Body of pancreas (tissue), 4 donors: ENCODE results near the gene ZKSCAN7. TPM values are rescaled to one million over a fixed set of nuclear protein-coding genes. Genes with fewer than 3 reads are reported as not detected.
"Not testable (repeated sequence)": the region's sequence is repeated elsewhere in the genome, so short reads cannot be mapped to it uniquely, and the experiment has no call there.

ENCODE experiments used
- ATAC-seq: fragments of 150-250 bp; one replicate; pipeline ENCODE4 v1.9.1; 2016
- DNase-seq, 4 donors: peaks; one replicate each; pipeline ENCODE4 v3.0.0-alpha.2; 2019
- H3K27ac ChIP-seq, 4 donors: fragments of 200-600 bp; sonication (generic); 1 replicate in 3 of 4; 2 replicates in 1 of 4; pipeline versions ENCODE4 v1.5.1 to v1.6.1; 2016 to 2019; ENCODE audit warnings: mild to moderate bottlenecking in 1 of 4, mixed read lengths in 1 of 4, moderate library complexity in 1 of 4
- H3K27me3 ChIP-seq, 2 donors: fragments of 200-600 bp; sonication (generic); one replicate each; pipeline ENCODE4 v1.6.0; 2016; ENCODE audit warnings: mild to moderate bottlenecking in 1 of 2
- H3K36me3 ChIP-seq, 2 donors: fragments of 200-600 bp; sonication (generic); replicated peaks in 1 of 2; 2 replicates each; pipeline ENCODE4 v1.5.1; 2016; ENCODE audit warnings: low read depth in 2 of 2; ENCODE audit not compliant: insufficient read depth in 1 of 2
- H3K4me1 ChIP-seq: fragments of 200-600 bp; sonication (generic); one replicate; pipeline ENCODE4 v1.6.0; 2016
- H3K4me3 ChIP-seq, 2 donors: fragments of 200-600 bp; sonication (generic); 1 replicate in 1 of 2; 2 replicates in 1 of 2; pipeline ENCODE4 v1.5.1; 2016 to 2019
- H3K9me3 ChIP-seq, 3 donors: fragments of 200-600 bp; sonication (generic); 1 replicate in 2 of 3; 2 replicates in 1 of 3; pipeline ENCODE4 v1.5.1; 2016
- CTCF ChIP-seq, 7 experiments: fragments of 450-650 bp in 4 of 7; fragments of 200-600 bp in 3 of 7; sonication (generic) in 3 of 7; IDR thresholded peaks; one replicate each; pipeline ENCODE4 v1.5.1; 2016 to 2019; ENCODE audit warnings: antibody characterized with exemption in 7 of 7
- POLR2A ChIP-seq, 3 donors: fragments of 450-650 bp; IDR thresholded peaks; one replicate each; pipeline ENCODE4 v1.6.1; 2016; ENCODE audit warnings: antibody characterized with exemption in 3 of 3, mild to moderate bottlenecking in 2 of 3
- WGBS, 2 donors: methylation state at CpG; one replicate each; pipeline ENCODE4 v1.1.5; 2017; 5-methylcytosine and 5-hydroxymethylcytosine counted together
- intact Hi-C: fragments of 100-400 bp; cut with DNase I; formaldehyde crosslinking; loops from one replicate; pipeline ENCODE4 v1.15.1; 2023
- total RNA-seq, 2 donors: library from RNA; depleted of rRNA; stranded (reverse); fragments of >200 nt; gene quantifications; one replicate each; pipeline ENCODE4 v1.1.0, GENCODE V29; 2016

The ZKSCAN7 gene
- total RNA-seq, 2 donors from 2014 or later = 3.3 to 7.0 TPM

GRCh38 chr3:44580971-44581370, 26.0 kb downstream of the ZKSCAN7 start:
- H3K4me3 ChIP-seq, intact Hi-C loops, ATAC-seq, H3K27me3 ChIP-seq, H3K36me3 ChIP-seq, H3K27ac ChIP-seq, DNase-seq, H3K9me3 ChIP-seq: not testable (repeated sequence)
- peaks cover 16% of the 10 kb centered on the region for H3K4me1 ChIP-seq
- 54 to 64% methylated on average over 12 to 61 of the region's 62 CpGs for WGBS, 2 donors

GRCh38 chr3:44584646-44585501, 29.9 kb downstream of the ZKSCAN7 start, which contains the start of gene ZNF660:
Gene ZNF660, plus strand, starts transcription at chr3:44584964. Its CDS starts 9,230 bp downstream, at chr3:44594194.
- TF ChIP-seq POLR2A (IDR thresholded peaks at IDR 0.05) (peak in 2 of 3 donors; percentile 51 to 55), CTCF (IDR thresholded peaks at IDR 0.05) (no peak)
- intact Hi-C loops = no loop called here
- Histone ChIP-seq H3K36me3 (no peaks in the 10 kb centered on the region), H3K4me3 (peak within 1 kb of the TSS; percentile 18 to 68), H3K27me3 (no peaks in the 10 kb centered on the region), H3K27ac (peak within 1 kb of the TSS in 3 of 4 donors; percentile 29 to 52 (median 32)), H3K4me1 (peaks cover 16% of the 10 kb centered on the region), H3K9me3 (no peaks in the 10 kb centered on the region)
- 1 to 5% methylated on average over 8 to 41 of the region's 41 CpGs for WGBS, 2 donors
- peak; percentile 25 to 60 (median 55) for DNase-seq
- ATAC-seq = peak; percentile 88

GRCh38 chr3:44596621-44597020, 41.6 kb downstream of the ZKSCAN7 start:
- H3K27me3 ChIP-seq = no peaks in the 10 kb centered on the region
- no peaks in the 10 kb centered on the region for H3K36me3 ChIP-seq
- TF ChIP-seq CTCF (IDR thresholded peaks at IDR 0.05) (no peak), POLR2A (IDR thresholded peaks at IDR 0.05) (no peak)
- intact Hi-C loops = no loop called here
- H3K4me1 ChIP-seq = no peaks in the 10 kb centered on the region
- no peak overlapping the region for H3K27ac ChIP-seq
- ATAC-seq (no peak), DNase-seq (no peak)
- 83% methylated on average over 1 of the region's 1 CpG for WGBS, 2 donors
- no peak overlapping the region for H3K4me3 ChIP-seq
- H3K9me3 ChIP-seq = peaks cover 0 to 15% (median 0%) of the 10 kb centered on the region in 3 donors

- no peak for ATAC-seq
- Histone ChIP-seq H3K27ac (no peak overlapping the region), H3K4me1 (no peaks in the 10 kb centered on the region), H3K9me3 (no peaks in the 10 kb centered on the region), H3K27me3 (no peaks in the 10 kb centered on the region), H3K4me3 (no peak overlapping the region), H3K36me3 (no peaks in the 10 kb centered on the region)
- no peak for DNase-seq
- WGBS, 2 donors = 93 to 100% methylated on average over 2 of the region's 2 CpGs
- intact Hi-C loops = no loop called here
- no peak for TF ChIP-seq POLR2A (IDR thresholded peaks at IDR 0.05)
- no peak for TF ChIP-seq CTCF (IDR thresholded peaks at IDR 0.05)
Observed at GRCh38 chr3:44601749-44602148, 46.8 kb downstream of the ZKSCAN7 start.

GRCh38 chr3:44612678-44613077, 57.7 kb downstream of the ZKSCAN7 start:
- intact Hi-C loops = no loop called here
- Histone ChIP-seq H3K36me3 (no peaks in the 10 kb centered on the region), H3K27ac (no peak overlapping the region), H3K9me3 (no peaks in the 10 kb centered on the region), H3K27me3 (no peaks in the 10 kb centered on the region), H3K4me1 (no peaks in the 10 kb centered on the region), H3K4me3 (no peak overlapping the region)
- no peak for DNase-seq
- no peak for ATAC-seq
- TF ChIP-seq POLR2A (IDR thresholded peaks at IDR 0.05) (no peak), CTCF (IDR thresholded peaks at IDR 0.05) (no peak)

Other genes starting within 250 kb of the ZKSCAN7 start
- 10 to 100 TPM; 14.8 to 15.6 TPM for gene TCAIM, start 216.4 kb upstream of the ZKSCAN7 start, total RNA-seq
- 1 to 10 TPM; 4.9 to 7.8 TPM for gene ZNF445, start 77.5 kb upstream of the ZKSCAN7 start, total RNA-seq
- gene ZNF660, start 29.8 kb downstream of the ZKSCAN7 start, total RNA-seq = 1 to 10 TPM; 2.1 to 6.3 TPM
- gene ZNF197, start 69.8 kb downstream of the ZKSCAN7 start, total RNA-seq = 10 to 100 TPM; 10.9 to 17.1 TPM
- 1 to 10 TPM; 3.1 to 7.9 TPM for gene ZNF35, start 93.5 kb downstream of the ZKSCAN7 start, total RNA-seq
- 1 to 10 TPM; 2.3 TPM for gene ZNF502, start 157.5 kb downstream of the ZKSCAN7 start, total RNA-seq
- gene ZNF501, start 174.4 kb downstream of the ZKSCAN7 start, total RNA-seq = 1 to 10 TPM; 3.1 to 7.6 TPM
- gene KIAA1143, start 206.4 kb downstream of the ZKSCAN7 start, total RNA-seq = 10 to 100 TPM; 10.5 to 13.7 TPM
- under 1 TPM in 1 of 2 donors, not detected in 1; 0.78 TPM for gene KIF15, start 206.6 kb downstream of the ZKSCAN7 start, total RNA-seq